ENCODE data around the gene ABL2.

The ABL2 gene

GRCh38 chr1:179128520-179128919 lies 101.0 kb downstream of the ABL2 start:
- DNase-seq: no peak

GRCh38 chr1:179127163-179127895 lies 102.1 kb downstream of the ABL2 start:
- peak; percentile 14 for DNase-seq

- no peak for DNase-seq
Observed at GRCh38 chr1:179126338-179127060, 103.0 kb downstream of the ABL2 start.

- DNase-seq: peak; percentile 8
Observed at GRCh38 chr1:179124873-179125272, 104.6 kb downstream of the ABL2 start.

GRCh38 chr1:179121159-179121938 lies 108.1 kb downstream of the ABL2 start:
- DNase-seq: peak; percentile 71

- no peak for DNase-seq
Observed at GRCh38 chr1:179120736-179121135, 108.7 kb downstream of the ABL2 start.

GRCh38 chr1:179119513-179119912 lies 110.0 kb downstream of the ABL2 start:
- no peak for DNase-seq

- DNase-seq: no peak
Observed at GRCh38 chr1:179115181-179115580, 114.3 kb downstream of the ABL2 start.

- DNase-seq: no peak
Observed at GRCh38 chr1:179108644-179109043, 120.8 kb downstream of the ABL2 start.

- DNase-seq: no peak
Observed at GRCh38 chr1:179107706-179108629, 121.5 kb downstream of the ABL2 start.

- DNase-seq: peak; percentile 3
Observed at GRCh38 chr1:179105393-179105792, 124.1 kb downstream of the ABL2 start.

- no peak for DNase-seq
Observed at GRCh38 chr1:179104611-179105250, 124.7 kb downstream of the ABL2 start.

- DNase-seq: no peak
Observed at GRCh38 chr1:179103999-179104398, 125.5 kb downstream of the ABL2 start.

- DNase-seq: no peak
Observed at GRCh38 chr1:179101566-179101965, 127.9 kb downstream of the ABL2 start.

- no peak for DNase-seq
Observed at GRCh38 chr1:179099891-179100290, 129.6 kb downstream of the ABL2 start.

- no peak for DNase-seq
Observed at GRCh38 chr1:179095924-179096323, 133.6 kb downstream of the ABL2 start.

- no peak for DNase-seq
Observed at GRCh38 chr1:179095377-179095776, 134.1 kb downstream of the ABL2 start.

- DNase-seq: no peak
Observed at GRCh38 chr1:179094818-179095217, 134.7 kb downstream of the ABL2 start.

GRCh38 chr1:179092896-179093461 lies 136.5 kb downstream of the ABL2 start:
- DNase-seq: no peak

GRCh38 chr1:179091691-179092165 lies 137.7 kb downstream of the ABL2 start:
- no peak for DNase-seq

- DNase-seq: no peak
Observed at GRCh38 chr1:179090923-179091322, 138.6 kb downstream of the ABL2 start.

Measured in kidney glomerular epithelial cell (primary cell).